ENCODE measurements around the gene FAM229A.
"Not testable (repeated sequence)": the region's sequence is repeated elsewhere in the genome, so short reads cannot be mapped to it uniquely, and the experiment has no call there.

FAM229A gene

DNA sequence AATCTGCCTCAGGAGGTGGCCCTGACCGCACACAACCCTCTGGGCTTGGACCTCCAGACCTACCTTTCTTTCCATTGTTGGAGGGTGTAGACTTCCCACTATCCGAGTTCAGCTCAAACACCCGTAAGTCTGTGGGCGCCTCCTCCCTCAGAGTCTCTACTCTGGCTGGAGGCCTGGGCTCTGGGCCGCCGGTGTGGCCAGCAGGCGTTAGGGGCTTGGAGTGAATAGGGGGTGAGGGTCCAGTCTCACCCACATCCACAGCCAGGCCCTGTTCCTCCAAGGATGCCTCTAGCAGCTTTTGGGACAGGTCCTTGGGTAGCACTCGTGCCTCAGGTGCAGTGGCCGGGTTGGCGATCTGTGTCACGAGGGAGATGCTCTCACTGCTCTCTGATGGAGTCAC lies 13.9 kb upstream of the FAM229A start:
- DNase-seq, result no peak

DNA sequence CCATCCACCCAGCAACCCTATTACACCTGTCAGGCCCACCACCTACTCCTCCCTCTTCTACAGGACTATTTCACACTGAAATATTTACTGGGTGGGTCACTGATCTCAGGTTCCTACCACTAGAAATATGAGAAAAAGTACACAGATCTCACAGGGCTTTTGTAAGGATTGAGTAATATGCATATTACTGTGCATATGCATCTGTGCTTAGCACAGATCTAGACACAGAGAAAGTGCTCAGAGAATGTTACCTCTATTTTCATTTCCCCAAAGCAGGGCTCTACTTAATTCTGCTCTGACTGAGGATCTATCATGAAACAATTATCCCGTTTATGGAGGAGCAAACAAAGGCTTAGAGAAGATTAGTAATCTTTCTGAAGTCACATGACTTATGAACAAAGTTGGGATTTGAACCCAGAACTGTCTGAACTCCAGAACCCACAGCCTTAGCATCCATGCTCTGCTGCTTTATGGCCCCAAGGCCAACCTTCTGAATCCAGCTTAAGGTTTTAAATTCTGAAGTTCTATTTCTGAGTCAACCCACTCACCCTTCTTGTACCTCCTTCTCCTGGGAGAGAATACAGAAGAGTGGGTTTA lies 11.8 kb upstream of the FAM229A start:
- no peak for DNase-seq

DNA sequence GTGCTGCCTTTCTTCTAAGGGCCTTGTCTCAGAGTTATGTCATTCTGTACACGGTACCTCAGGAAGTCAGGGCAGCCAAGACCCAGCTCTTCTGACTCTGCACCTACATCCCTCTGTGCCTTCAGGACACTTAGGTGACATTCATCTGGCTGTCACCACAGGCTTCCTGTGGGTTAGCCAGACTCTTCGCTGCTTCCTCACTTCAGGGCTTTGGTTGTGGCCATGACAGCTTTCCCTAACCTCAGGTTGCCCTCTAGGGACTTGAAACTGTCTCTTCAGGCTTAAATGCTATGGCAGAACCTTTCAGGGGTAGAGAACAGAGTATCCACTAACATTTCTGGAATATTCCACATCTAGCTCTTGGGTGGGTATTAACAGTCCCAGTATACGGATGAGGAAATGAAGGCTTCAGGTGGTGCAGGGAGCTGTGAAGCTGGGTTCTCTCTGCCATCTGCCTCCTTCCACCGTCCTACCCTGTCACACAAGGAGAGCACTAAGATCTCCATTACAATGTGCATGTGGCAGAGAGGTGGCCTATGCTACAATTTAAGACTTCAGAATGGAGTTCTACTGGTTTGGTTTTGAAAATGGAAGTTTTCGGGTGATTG lies 10.0 kb upstream of the FAM229A start:
- DNase-seq, result no peak

- no peak for DNase-seq
These were observed 5.8 kb upstream of the FAM229A start for GRCh38 chr1:32367912-32368635.

DNA sequence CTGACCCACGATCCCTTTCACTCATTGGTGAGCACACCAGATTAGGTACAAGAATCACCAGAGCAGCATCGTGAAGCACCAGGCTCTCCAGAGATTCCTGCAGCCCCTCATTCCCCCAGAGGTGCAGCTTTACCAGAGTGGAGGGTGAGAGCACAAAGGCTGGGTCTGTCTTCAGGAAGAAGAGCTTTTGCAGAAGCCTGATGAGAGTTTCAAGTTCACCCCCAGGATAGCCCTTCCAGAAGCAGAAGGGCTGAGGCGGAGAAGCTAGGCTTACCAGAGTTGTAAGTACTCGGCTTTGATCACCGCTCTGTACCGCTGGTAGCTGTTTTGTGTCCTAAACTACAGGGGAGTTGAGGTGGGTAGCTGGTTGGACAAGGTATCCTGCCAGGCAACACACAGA lies 3.2 kb upstream of the FAM229A start:
- DNase-seq, result no peak

GRCh38 chr1:32364836-32365235 lies 2.6 kb upstream of the FAM229A start:
- no peak for DNase-seq

DNA sequence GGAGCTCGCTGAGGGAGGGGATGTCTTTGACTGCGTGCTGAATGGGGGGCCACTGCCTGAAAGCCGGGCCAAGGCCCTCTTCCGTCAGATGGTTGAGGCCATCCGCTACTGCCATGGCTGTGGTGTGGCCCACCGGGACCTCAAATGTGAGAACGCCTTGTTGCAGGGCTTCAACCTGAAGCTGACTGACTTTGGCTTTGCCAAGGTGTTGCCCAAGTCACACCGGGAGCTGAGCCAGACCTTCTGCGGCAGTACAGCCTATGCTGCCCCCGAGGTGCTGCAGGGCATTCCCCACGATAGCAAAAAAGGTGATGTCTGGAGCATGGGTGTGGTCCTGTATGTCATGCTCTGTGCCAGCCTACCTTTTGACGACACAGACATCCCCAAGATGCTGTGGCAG lies 1.4 kb upstream of the FAM229A start:
- DNase-seq, result no peak

GRCh38 chr1:32361674-32362473 lies 411 bp downstream of the FAM229A start:
- DNase-seq, result no peak

GRCh38 chr1:32361308-32361673 lies 994 bp downstream of the FAM229A start:
- no peak for DNase-seq

DNA sequence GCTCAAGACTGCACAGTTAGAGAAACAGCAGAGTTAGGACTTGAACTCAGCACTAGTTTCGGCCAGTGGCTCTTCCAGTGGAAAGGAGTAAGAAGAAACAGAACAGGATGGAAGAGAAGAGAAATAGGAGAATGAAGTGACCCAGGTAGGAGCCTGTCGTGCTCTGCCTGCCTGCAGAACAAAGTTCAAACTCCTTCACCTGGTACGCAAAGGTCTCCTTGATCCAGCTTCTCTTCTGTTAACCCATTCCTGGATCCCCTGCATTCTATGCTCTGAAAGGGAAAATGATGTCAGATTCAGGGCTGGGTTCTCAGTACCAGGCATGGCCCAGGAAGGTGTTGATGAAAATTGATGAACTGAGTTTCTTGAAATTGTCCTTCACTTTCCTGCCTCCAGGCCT lies 3.9 kb downstream of the FAM229A start:
- DNase-seq, result no peak

- no peak for DNase-seq
These were observed 4.7 kb downstream of the FAM229A start for GRCh38 chr1:32357614-32358013.

DNA sequence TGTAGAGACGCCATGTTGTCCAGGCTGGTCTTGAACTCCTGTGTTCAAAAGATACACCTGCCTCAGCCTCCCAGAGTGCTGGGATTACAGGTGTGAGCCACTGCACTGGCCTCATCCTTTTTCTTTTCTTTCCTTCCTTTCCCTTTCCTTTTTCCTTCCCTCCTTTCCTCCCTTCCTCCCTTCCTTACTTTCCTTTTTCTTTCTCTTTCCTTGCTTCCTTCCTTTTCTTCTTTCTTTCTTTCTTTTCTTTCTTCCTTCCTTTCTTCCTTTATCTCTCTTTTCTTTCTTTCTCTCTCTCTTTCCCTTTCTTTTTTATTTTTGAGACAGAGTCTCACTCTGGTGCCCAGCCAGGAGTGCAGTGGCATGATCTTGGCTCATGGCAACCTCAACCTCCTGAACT lies 5.8 kb downstream of the FAM229A start:
- DNase-seq, result no peak

DNA sequence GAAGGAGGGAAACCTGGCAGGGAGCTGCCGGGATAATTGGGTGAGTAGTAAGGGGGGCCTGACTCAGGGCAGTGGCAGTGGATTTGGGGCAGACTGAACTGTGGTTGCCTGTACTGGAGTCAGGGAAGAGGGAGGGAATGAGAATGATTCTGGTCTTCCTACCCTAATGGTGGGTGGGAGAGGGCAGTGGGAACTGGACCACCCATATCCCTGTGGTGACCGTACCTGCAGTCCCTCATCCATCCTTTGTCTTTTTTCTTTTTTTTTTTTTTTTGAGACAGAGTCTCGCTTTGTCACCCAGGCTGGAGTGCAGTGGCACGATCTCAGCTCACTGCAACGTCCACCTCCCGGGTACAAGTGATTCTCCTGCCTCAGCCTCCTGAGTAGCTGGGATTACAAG lies 6.5 kb downstream of the FAM229A start:
- DNase-seq, result not testable (repeated sequence)

GRCh38 chr1:32353886-32354570 lies 8.3 kb downstream of the FAM229A start:
- no peak for DNase-seq

DNA sequence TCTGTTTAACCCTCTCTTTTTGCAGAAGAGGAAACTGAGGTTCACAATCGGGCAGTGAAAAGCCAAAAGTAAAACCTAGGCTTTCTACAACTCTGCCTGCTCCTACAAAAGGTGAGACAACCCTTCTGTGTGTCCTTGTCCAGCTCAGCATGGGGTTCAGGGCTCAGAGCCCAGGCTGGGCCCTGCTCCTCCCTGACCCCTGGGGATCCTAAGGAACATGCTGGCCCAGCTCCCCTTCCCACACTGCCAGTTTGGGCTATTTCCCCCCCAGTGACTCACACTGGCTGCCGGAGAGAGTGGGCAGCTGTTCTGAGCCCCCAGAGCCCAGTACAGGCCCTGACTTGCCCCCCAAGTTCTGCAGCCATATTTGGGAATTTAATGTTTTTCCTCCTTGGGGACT lies 8.9 kb downstream of the FAM229A start:
- DNase-seq, result no peak

DNA sequence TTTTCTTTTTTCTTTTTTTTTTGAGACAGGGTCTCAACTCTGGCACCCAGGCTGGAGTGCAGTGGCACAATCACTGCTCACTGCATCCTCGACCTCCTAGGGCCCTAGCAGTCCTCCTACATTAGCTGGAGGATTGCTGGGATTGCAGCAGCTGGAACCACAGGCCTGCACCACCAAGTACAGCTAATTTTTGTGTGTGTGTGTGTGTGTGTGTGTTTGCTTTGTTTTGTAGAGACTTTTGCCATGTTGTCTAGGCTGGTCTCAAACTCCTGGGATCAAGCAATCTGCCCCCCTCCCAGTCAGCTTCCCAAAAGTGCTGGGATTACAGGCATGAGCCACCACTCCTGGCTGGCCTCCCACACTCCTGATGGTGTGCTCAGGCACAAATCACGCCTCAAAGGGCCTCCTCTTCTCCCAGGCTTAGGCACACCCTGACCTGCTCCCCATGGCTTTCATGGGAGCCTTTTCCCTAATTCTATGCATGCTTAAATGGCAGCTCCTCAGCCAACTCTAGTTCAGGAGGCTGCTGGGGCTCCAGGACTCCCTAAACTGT lies 9.4 kb downstream of the FAM229A start:
- DNase-seq, result no peak

GRCh38 chr1:32352239-32352745 lies 10.0 kb downstream of the FAM229A start:
- no peak for DNase-seq

DNA sequence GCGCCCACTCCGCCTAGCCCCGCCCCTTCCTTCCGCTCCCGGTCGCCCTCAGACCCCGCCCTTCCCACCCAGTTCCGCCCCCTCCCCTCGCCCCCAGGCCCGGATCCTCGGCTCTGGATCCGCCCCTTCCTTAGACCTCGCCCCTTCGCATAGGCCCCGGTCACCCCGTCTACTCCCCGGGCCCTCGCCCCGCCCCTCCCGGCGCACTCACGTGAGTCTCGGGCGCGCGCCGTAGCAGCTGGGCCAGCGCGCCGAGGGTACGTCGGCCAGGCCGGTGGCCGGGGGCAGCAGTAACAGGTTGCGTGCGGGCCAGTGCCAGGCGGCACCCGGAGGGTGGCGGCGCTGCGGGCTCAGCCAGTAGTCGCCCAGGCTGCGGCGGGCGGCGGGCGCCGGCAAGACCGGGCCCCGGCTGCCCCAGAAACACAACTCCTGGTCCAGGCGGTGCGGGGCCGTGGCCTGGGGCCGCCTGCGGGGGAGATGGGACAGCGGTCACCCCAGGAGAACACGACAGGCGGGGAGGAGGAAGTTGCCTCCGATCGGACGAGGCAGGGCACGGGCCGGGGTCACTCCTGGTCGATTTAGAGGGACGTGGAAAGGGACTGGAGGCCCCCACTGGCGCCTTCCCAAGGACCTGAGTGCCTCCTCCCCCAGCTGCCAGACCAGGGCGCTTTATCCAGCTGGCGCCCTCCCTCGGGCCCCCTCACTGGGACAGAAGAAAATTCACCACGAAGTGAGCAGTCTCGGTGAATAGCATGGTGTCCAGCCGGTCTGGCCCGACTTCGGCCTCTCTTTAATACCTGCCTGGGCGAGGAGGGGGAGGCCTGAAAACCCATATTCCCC lies 10.7 kb downstream of the FAM229A start:
- DNase-seq, result peak; percentile 71

DNA sequence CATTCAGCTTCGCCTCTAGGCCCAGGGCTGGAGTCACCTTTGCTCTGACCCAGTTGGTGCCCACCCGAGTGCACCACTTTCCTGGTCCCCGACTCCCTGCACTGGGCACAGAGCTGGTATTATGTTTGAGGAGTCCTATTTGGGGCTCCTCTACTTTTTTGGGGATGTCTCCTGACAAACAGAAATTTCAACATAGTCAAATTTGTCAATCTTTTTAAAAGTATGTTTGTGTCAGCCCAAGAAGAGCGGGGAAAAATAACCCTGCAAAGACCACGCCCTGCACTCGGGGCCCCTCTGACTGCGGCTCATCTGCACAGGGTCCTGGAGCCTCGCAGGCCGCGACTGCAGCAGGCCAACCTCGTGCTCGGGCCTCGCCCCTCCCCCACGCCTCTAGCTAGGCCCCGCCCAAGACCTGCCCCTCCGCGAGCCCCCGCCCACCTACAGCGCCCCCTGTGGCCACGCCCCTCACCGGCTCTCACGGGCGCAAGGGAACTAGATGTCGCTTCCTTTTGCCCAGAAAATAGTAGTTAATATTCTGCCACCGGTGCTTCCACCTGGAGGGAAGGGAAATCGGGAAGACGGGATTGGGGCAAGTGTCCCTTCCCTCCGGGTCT lies 11.4 kb downstream of the FAM229A start:
- DNase-seq, result no peak

DNA sequence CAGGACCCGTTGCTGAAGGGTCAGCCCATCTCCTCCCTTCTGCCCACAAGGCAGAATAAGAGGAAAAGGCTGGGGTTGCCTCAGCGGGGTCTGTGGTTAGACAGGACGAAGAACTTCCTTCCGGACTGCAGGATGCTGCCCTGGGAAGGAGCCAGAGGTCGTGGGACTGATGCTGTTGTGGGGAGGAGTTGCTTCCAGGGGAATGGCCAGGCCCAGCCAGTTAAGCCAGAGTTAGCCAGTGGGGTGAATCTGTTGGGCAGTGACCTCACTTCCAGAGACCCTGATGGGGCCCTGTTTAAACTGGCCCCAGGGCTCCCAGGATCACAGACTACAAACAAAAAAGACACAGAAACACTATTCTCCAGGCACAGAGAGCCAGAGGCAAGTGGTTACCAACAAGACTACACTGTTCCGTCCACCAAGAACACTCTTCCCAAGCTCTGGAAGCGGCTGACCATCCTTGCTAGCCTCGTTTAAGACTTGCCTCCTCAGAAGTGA lies 13.0 kb downstream of the FAM229A start:
- DNase-seq, result no peak
